AG10803 (cell line): ENCODE data around the gene TRH.

Experiments used
- DNase-seq: peaks from one replicate; pipeline ENCODE4 v3.0.0; 2010; ENCODE audit warnings: low read depth
- H3K4me3 ChIP-seq: 2 replicates; pipeline ENCODE4 v1.5.1; 2011; ENCODE audit warnings: mild to moderate bottlenecking, low read length, control low read depth
- TF ChIP-seq, protein P1 (sequence below): conservative IDR thresholded peaks from 2 replicates; pipeline ENCODE4 v1.5.1; 2011; ENCODE audit warnings: mild to moderate bottlenecking, low read length, control low read depth, inconsistent platforms

The TRH gene

GRCh38 chr3:129938140-129938930 is 36.2 kb upstream of the TRH start:
- no peak overlapping the region for H3K4me3 ChIP-seq
- DNase-seq: no peak
- TF ChIP-seq, protein P1, sequence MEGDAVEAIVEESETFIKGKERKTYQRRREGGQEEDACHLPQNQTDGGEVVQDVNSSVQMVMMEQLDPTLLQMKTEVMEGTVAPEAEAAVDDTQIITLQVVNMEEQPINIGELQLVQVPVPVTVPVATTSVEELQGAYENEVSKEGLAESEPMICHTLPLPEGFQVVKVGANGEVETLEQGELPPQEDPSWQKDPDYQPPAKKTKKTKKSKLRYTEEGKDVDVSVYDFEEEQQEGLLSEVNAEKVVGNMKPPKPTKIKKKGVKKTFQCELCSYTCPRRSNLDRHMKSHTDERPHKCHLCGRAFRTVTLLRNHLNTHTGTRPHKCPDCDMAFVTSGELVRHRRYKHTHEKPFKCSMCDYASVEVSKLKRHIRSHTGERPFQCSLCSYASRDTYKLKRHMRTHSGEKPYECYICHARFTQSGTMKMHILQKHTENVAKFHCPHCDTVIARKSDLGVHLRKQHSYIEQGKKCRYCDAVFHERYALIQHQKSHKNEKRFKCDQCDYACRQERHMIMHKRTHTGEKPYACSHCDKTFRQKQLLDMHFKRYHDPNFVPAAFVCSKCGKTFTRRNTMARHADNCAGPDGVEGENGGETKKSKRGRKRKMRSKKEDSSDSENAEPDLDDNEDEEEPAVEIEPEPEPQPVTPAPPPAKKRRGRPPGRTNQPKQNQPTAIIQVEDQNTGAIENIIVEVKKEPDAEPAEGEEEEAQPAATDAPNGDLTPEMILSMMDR: no peak; the same call in 1 of the 2 replicates

- DNase-seq: no peak
- no peak overlapping the region for H3K4me3 ChIP-seq
- TF ChIP-seq, protein P1: no peak
These were observed 34.4 kb upstream of the TRH start for GRCh38 chr3:129940086-129940485.

GRCh38 chr3:129942296-129942695 is 32.2 kb upstream of the TRH start:
- H3K4me3 ChIP-seq: no peak overlapping the region
- DNase-seq: peak; percentile 48

GRCh38 chr3:129943020-129943419 is 31.5 kb upstream of the TRH start:
- H3K4me3 ChIP-seq: no peak overlapping the region
- TF ChIP-seq, protein P1: no peak
- no peak for DNase-seq

More at GRCh38 chr3:129942296-129942695, 32.2 kb upstream of the TRH start:
- TF ChIP-seq, protein P1: peak; percentile 78

DNA sequence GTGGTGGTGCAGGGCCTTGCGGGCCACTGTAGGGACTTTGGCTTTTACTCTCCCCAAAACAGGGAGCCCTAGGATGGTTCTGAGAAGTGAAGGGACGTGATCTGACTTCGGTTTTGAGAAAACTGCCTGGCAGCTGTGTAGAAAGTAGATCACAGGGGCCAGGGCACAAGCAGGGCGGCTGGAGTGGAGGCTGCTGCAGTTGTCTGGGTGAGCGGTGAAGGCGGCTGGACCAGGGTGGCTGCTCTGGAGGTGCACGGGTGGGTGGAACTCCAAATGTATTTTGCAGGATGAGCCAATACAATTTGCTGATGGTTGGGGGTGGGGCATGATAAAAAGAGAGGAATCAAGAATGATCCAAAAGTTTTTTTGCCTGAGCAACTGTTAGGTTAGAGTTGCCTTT is 29.8 kb upstream of the TRH start:
- H3K4me3 ChIP-seq: no peak overlapping the region
- TF ChIP-seq, protein P1: no peak
- no peak for DNase-seq

DNA sequence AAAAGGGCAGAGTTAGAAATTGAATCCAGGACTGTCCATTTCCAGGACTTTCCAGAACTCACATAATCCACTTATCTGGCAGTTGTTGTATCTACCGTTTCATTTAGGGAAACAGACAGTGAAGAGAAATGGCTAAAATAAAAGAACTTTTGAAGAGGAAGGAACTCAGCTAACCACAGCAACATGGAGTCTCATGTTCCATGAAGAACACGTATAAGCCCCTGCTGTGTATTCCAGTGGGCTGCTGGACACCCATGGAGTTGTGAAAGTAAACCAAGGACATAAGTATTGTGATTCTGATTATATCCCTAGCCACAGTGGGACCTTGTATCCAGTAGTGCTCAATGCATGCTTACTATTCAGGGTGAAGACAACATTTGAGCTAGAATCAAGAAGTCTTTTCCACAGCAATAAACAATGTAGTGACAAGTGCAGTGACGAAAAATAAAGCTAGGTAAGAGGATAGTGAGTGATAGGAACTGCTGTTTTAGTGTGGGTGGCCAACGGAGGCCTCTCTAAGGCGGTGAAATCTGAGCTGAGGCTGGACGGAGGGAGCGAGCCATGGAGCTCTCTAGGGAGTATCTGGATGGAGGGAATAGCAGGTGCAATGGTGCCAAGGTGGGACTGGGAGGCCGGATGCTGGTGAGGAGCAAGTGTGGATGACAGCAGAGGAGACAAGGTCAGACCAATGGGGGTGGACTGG is 26.8 kb upstream of the TRH start:
- no peak for DNase-seq

More for the DNA sequence above, 26.8 kb upstream of the TRH start:
- TF ChIP-seq, protein P1: no peak
- no peak overlapping the region for H3K4me3 ChIP-seq
